Measurements from ENCODE around the gene RNF149.

The RNF149 gene

GRCh38 chr2:101311696-101312017 is 3.2 kb upstream of the RNF149 start:
- no peak for DNase-seq (ENCODE audit: low read depth in 2 of 2)
- no peak for TF ChIP-seq CTCF (IDR thresholded peaks at IDR 0.05; ENCODE audit: low read depth, low read length)
- no peak overlapping the region for H3K4me3 ChIP-seq (replicated peaks in 1 of 2; ENCODE audit: low read depth in 2 of 2, low read length in 2 of 2)

- no peak overlapping the region for H3K4me3 ChIP-seq (replicated peaks in 1 of 2; ENCODE audit: low read depth in 2 of 2, low read length in 2 of 2)
- no peak for DNase-seq (ENCODE audit: low read depth in 2 of 2)
- TF ChIP-seq CTCF (IDR thresholded peaks at IDR 0.05; ENCODE audit: low read depth, low read length), result no peak
Observed at GRCh38 chr2:101310834-101311695, 2.6 kb upstream of the RNF149 start.

GRCh38 chr2:101310090-101310833 is 1.8 kb upstream of the RNF149 start:
- no peak for TF ChIP-seq CTCF (IDR thresholded peaks at IDR 0.05; ENCODE audit: low read depth, low read length)
- DNase-seq (ENCODE audit: low read depth in 2 of 2), result no peak
- no peak overlapping the region for H3K4me3 ChIP-seq (replicated peaks in 1 of 2; ENCODE audit: low read depth in 2 of 2, low read length in 2 of 2)

GRCh38 chr2:101307950-101308431 is 510 bp downstream of the RNF149 start:
- H3K4me3 ChIP-seq (replicated peaks in 1 of 2; ENCODE audit: low read depth in 2 of 2, low read length in 2 of 2), result peak overlapping the region; percentile 79
- TF ChIP-seq CTCF (IDR thresholded peaks at IDR 0.05; ENCODE audit: low read depth, low read length), result no peak
- peak; percentile 16 to 29 for DNase-seq (ENCODE audit: low read depth in 2 of 2)

- H3K4me3 ChIP-seq (replicated peaks in 1 of 2; ENCODE audit: low read depth in 2 of 2, low read length in 2 of 2), result peak overlapping the region; percentile 79
- TF ChIP-seq CTCF (IDR thresholded peaks at IDR 0.05; ENCODE audit: low read depth, low read length), result no peak
- DNase-seq (ENCODE audit: low read depth in 2 of 2), result peak in 1 of 2 donors; percentile 41
Observed at GRCh38 chr2:101307503-101307902, 998 bp downstream of the RNF149 start.

GRCh38 chr2:101306410-101306809 is 2.1 kb downstream of the RNF149 start:
- TF ChIP-seq CTCF (IDR thresholded peaks at IDR 0.05; ENCODE audit: low read depth, low read length), result no peak
- peak in 1 of 2 donors; percentile 6 for DNase-seq (ENCODE audit: low read depth in 2 of 2)
- peak overlapping the region; percentile 79 for H3K4me3 ChIP-seq (replicated peaks in 1 of 2; ENCODE audit: low read depth in 2 of 2, low read length in 2 of 2)
